K562 (cell line): ENCODE data around the gene HS3ST3B1. TPM values are rescaled to one million over a fixed set of nuclear protein-coding genes. Genes with fewer than 3 reads are reported as not detected.

ENCODE experiments used
- ATAC-seq: fragments of 200-7000 bp; cut with Tn5 transposase; 3 replicates; pipeline ENCODE4 v1.9.1; 2020; ENCODE audit warnings: moderate library complexity
- BruUV-seq: library from RNA; stranded (reverse); fragments of 400-500 nt; replicated peaks from 2 replicates; lab custom pipeline; 2021; lab: Mats Ljungman, UMichigan
- CTCF ChIA-PET: fragments of 300-600 bp; formaldehyde crosslinking; extraction: SDS; loops from one replicate; lab custom pipeline; 2021; ENCODE audit warnings: low intra/inter-chr PET ratio; lab: Yijun Ruan, JAX
- POLR2A ChIA-PET: fragments of 300-600, 350-650 bp; sonication (Branson Sonifier 250); formaldehyde crosslinking; extraction: SDS; loops from one replicate; lab custom pipeline; 2021; ENCODE audit warnings: antibody characterized with exemption, inconsistent platforms; lab: Yijun Ruan, JAX
- DNase-seq, 4 experiments: peaks; one replicate each; pipeline versions ENCODE4 v3.0.0 to v3.0.0-alpha.2; 2011 to 2018; ENCODE audit warnings: low spot score in 3 of 4, mixed read lengths in 3 of 4; ENCODE audit errors: extremely low read depth in 1 of 4
- FAIRE-seq: peaks from 2 replicates; lab custom pipeline; 2011; peaks lifted over from hg19 to GRCh38; lab: Jason Lieb, UNC
- H2AFZ ChIP-seq: 2 replicates; pipeline ENCODE4 v1.6.0; 2011; ENCODE audit warnings: low read depth, low read length, control low read depth, inconsistent platforms
- H3K27ac ChIP-seq: fragments of 200-600 bp; 3 replicates; pipeline ENCODE4 v1.8.0; 2011; ENCODE audit warnings: low read depth, mild to moderate bottlenecking, control low read depth, inconsistent platforms, low read length, moderate library complexity, mixed read lengths; ENCODE audit errors: extremely low read depth
- H3K27me3 ChIP-seq, 2 experiments: fragments of 300-600 bp in 1 of 2; 2 replicates in 1 of 2; 3 replicates in 1 of 2; pipeline versions ENCODE4 v1.6.0 to v1.8.0; 2011; ENCODE audit warnings: inconsistent platforms in 2 of 2, low read length in 2 of 2, mild to moderate bottlenecking in 1 of 2, mixed read lengths in 1 of 2, moderate library complexity in 1 of 2; ENCODE audit not compliant: control insufficient read depth in 2 of 2, insufficient read depth in 2 of 2
- H3K36me3 ChIP-seq: fragments of 300-600 bp; 3 replicates; pipeline ENCODE4 v1.8.0; 2011; ENCODE audit warnings: mild to moderate bottlenecking, low read length, inconsistent platforms; ENCODE audit not compliant: control insufficient read depth, insufficient read depth
- H3K4me1 ChIP-seq, 2 experiments: fragments of 200-600 bp in 1 of 2; replicated peaks in 1 of 2; 2 replicates in 1 of 2; 3 replicates in 1 of 2; pipeline versions ENCODE4 v1.5.1 to v1.8.0; 2011; ENCODE audit warnings: inconsistent platforms in 2 of 2, low read length in 2 of 2, mild to moderate bottlenecking in 1 of 2, mixed read lengths in 1 of 2, moderate library complexity in 1 of 2; ENCODE audit not compliant: control insufficient read depth in 2 of 2, insufficient read depth in 2 of 2
- H3K4me2 ChIP-seq: 2 replicates; pipeline ENCODE4 v1.6.1; 2011; ENCODE audit warnings: low read length, control low read depth, inconsistent platforms, mixed read lengths; ENCODE audit not compliant: insufficient read depth
- H3K4me3 ChIP-seq: fragments of 200-600 bp; sonication (generic), shearing (Covaris generic); 2 replicates; pipeline ENCODE4 v1.5.1; 2016; ENCODE audit warnings: control low read depth, inconsistent platforms
- H3K79me2 ChIP-seq: fragments of 200-600 bp; 3 replicates; pipeline ENCODE4 v1.8.0; 2011; ENCODE audit warnings: low read length, inconsistent platforms; ENCODE audit not compliant: control insufficient read depth, insufficient read depth
- H3K9ac ChIP-seq, 2 experiments: 2 replicates each; pipeline versions ENCODE4 v1.6.0 to v1.6.1; 2011; ENCODE audit warnings: low read depth in 2 of 2, low read length in 2 of 2, control low read depth in 1 of 2, inconsistent platforms in 1 of 2, mild to moderate bottlenecking in 1 of 2, mixed read lengths in 1 of 2; ENCODE audit not compliant: insufficient read depth in 1 of 2
- H3K9me1 ChIP-seq: one replicate; pipeline ENCODE4 v1.6.0; 2011; ENCODE audit warnings: inconsistent platforms, mild to moderate bottlenecking, low read length, moderate library complexity; ENCODE audit not compliant: control insufficient read depth, insufficient read depth
- H3K9me3 ChIP-seq: replicated peaks from 2 replicates; pipeline ENCODE4 v1.5.1; 2011; ENCODE audit warnings: low read depth, low read length, inconsistent platforms; ENCODE audit not compliant: control insufficient read depth, insufficient read depth
- H4K20me1 ChIP-seq: replicated peaks from 2 replicates; pipeline ENCODE4 v1.6.1; 2011; ENCODE audit warnings: low read length, inconsistent platforms, mixed read lengths; ENCODE audit not compliant: control insufficient read depth, insufficient read depth
- CC2D1A ChIP-seq: fragments of 450-650 bp; IDR thresholded peaks from 2 replicates; pipeline ENCODE4 v1.6.1; 2017; ENCODE audit warnings: mild to moderate bottlenecking
- FOXJ2 ChIP-seq: fragments of 200-800 bp; sonication (Bioruptor generic); IDR thresholded peaks from 2 replicates; pipeline ENCODE4 v1.6.1; 2016; ENCODE audit warnings: missing genetic modification characterization, missing compliant biosample characterization
- MXI1 ChIP-seq: IDR thresholded peaks from 2 replicates; pipeline ENCODE4 v1.6.1; 2011; ENCODE audit warnings: low read depth, mild to moderate bottlenecking, improper control_type of control experiment, low read length
- NFIX ChIP-seq: fragments of 250-450 bp; sonication (Bioruptor Pico); IDR thresholded peaks from 2 replicates; pipeline ENCODE4 v1.4.0; 2020; ENCODE audit warnings: low read depth, mild to moderate bottlenecking, moderate library complexity
- VEZF1 ChIP-seq: fragments of 200-800 bp; sonication (Bioruptor generic); IDR thresholded peaks from 2 replicates; pipeline ENCODE4 v1.6.1; 2017; ENCODE audit warnings: missing genetic modification characterization, missing compliant biosample characterization
- ZNF133 ChIP-seq: fragments of 250-450 bp; sonication (Bioruptor Pico); IDR thresholded peaks from 2 replicates; pipeline ENCODE4 v1.4.0; 2020; ENCODE audit warnings: mild to moderate bottlenecking
- ZNF134 ChIP-seq: fragments of 250-450 bp; sonication (Bioruptor Pico); conservative IDR thresholded peaks from 2 replicates; pipeline ENCODE4 v1.4.0; 2020
- ZNF668 ChIP-seq: fragments of 250-450 bp; sonication (Bioruptor Pico); IDR thresholded peaks from 2 replicates; pipeline ENCODE4 v1.8.0; 2022; ENCODE audit warnings: mild to moderate bottlenecking, inconsistent platforms
- WGBS: fragments of 100-300 bp; shearing (Covaris generic); methylation state at CpG from one replicate; pipeline ENCODE4 v1.1.6; 2016; ENCODE audit warnings: low coverage, mixed read lengths; ENCODE audit not compliant: insufficient coverage; ENCODE audit errors: missing lambda C conversion rate; 5-methylcytosine and 5-hydroxymethylcytosine counted together
- in situ Hi-C: fragments of 300-500 bp; cut with MboI; formaldehyde crosslinking; loops from 4 replicates; pipeline ENCODE4 v1.15.0; 2018; ENCODE audit warnings: inconsistent platforms, mixed read lengths
- intact Hi-C: fragments of 100-400 bp; cut with micrococcal nuclease; formaldehyde crosslinking; loops from 2 replicates; pipeline ENCODE4 v1.14.2; 2022
- polyA plus RNA-seq, 8 experiments: library from polyadenylated mRNA; depleted of rRNA in 4 of 8; stranded (reverse) in 5 of 8; unstranded in 3 of 8; fragments of >200 nt; fragmentation: Nextera tagmentation in 2 of 8; fragmentation: Illumina TruSeq in 1 of 8; extraction: Ambion mirVana in 2 of 8; extraction: Trizol in 1 of 8; gene quantifications; 2 replicates each; pipeline versions ENCODE4 v1.2.1 to v1.2.3, GENCODE V29; 2011 to 2014; ENCODE audit warnings: inconsistent platforms in 1 of 8, missing spikeins in 1 of 8
- total RNA-seq, 7 experiments: library from RNA; depleted of rRNA in 6 of 7; stranded (reverse); fragments of >200 nt in 6 of 7; fragmentation: Illumina TruSeq in 2 of 7; extraction: Trizol in 2 of 7; gene quantifications; 2 replicates each; pipeline versions ENCODE4 v1.2.1 to v1.2.3, GENCODE V29; 2011 to 2021; ENCODE audit warnings: low replicate concordance in 1 of 7
- TF ChIP-seq, protein P1 (sequence below): sonication (generic); formaldehyde crosslinking; IDR thresholded peaks from 2 replicates; pipeline ENCODE4 v1.5.0; 2020; ENCODE audit warnings: missing genetic modification reagents

The HS3ST3B1 gene
- total and polyA plus RNA-seq, 9 of the 15 experiments (the other 6 are each of a cell fraction or from before 2014, with no cell fraction given) = 1.9 to 12.9 (median 3.7) TPM

DNA sequence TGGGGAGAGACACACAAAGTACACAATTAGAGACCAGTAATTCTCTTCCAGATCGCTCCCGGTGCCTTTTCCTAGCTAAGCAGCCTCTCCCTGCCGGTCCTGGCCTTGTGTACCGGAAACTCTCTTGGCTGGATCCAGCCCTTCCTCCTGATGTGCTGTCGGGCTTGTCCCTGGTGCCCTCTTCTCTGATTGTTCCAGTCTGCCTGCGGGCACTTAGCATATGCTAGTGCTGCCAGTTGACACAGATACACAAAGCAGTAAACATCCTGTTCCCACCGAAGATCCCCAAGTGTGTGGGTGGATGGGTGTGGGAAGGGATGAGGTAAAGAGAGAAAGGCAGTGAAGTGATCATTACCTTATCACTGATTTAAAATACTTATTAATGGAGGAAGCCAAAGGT lies 9.7 kb downstream of the HS3ST3B1 start:
- intact Hi-C loops = no loop called here
- Histone ChIP-seq H3K9ac (no peak overlapping the region), H4K20me1 (no peaks in the 10 kb centered on the region), H3K4me3 (no peak overlapping the region), H3K27ac (no peak overlapping the region), H3K27me3 (no peaks in the 10 kb centered on the region), H3K9me3 (no peaks in the 10 kb centered on the region)
- BruUV-seq = no TSS peak
- ATAC-seq (no peak), DNase-seq (no peak)
- TF ChIP-seq ZNF133 (CRISPR knock-in tag) (no peak), CC2D1A (no peak), ZNF668 (CRISPR knock-in tag) (no peak), NFIX (no peak), FOXJ2 (no peak), ZNF134 (CRISPR knock-in tag) (no peak), MXI1 (no peak), VEZF1 (CRISPR knock-in tag) (no peak)
- TF ChIP-seq, protein P1, sequence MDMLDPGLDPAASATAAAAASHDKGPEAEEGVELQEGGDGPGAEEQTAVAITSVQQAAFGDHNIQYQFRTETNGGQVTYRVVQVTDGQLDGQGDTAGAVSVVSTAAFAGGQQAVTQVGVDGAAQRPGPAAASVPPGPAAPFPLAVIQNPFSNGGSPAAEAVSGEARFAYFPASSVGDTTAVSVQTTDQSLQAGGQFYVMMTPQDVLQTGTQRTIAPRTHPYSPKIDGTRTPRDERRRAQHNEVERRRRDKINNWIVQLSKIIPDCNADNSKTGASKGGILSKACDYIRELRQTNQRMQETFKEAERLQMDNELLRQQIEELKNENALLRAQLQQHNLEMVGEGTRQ (CRISPR knock-in tag) = no peak
- TF ChIP-seq, all 486 proteins: peak for 0
- Histone ChIP-seq H3K79me2 (peaks cover 46% of the 10 kb centered on the region), H3K36me3 (peaks cover 15% of the 10 kb centered on the region; the same call in 1 of the 3 replicates), H2AFZ (no peak overlapping the region), H3K4me1 (peaks cover 14 to 16% of the 10 kb centered on the region in 2 experiments; a peak in 3 of 5 replicates), H3K9me1 (no peaks in the 10 kb centered on the region), H3K4me2 (no peak overlapping the region)
- in situ Hi-C loops = no loop called here
- CTCF ChIA-PET = no interaction called here
- FAIRE-seq = no peak
- WGBS = 60% methylated on average over 2 of the region's 7 CpGs
- POLR2A ChIA-PET = no interaction called here
